Gastrocnemius medialis (tissue), 4 donors: ENCODE measurements around the gene NUDT7. TPM values are rescaled to one million over a fixed set of nuclear protein-coding genes. Genes with fewer than 3 reads are reported as not detected.

Experiments
- ATAC-seq, 2 donors: fragments of 150-250 bp; one replicate each; pipeline ENCODE4 v1.9.1; 2016
- DNase-seq, 2 donors: peaks; one replicate each; pipeline ENCODE4 v3.0.0-alpha.2; 2019
- H3K27ac ChIP-seq, 4 donors: fragments of 200-600 bp; sonication (generic); 1 replicate in 1 of 4; 2 replicates in 3 of 4; pipeline ENCODE4 v1.5.1; 2016 to 2018; ENCODE audit warnings: mild to moderate bottlenecking in 2 of 4, moderate library complexity in 1 of 4
- H3K27me3 ChIP-seq, 3 donors: fragments of 200-600 bp; sonication (generic) in 2 of 3; 1 replicate in 1 of 3; 2 replicates in 2 of 3; pipeline versions ENCODE4 v1.5.1 to v1.6.0; 2016 to 2019; ENCODE audit warnings: mild to moderate bottlenecking in 1 of 3, moderate library complexity in 1 of 3
- H3K36me3 ChIP-seq, 2 donors: fragments of 200-600 bp; sonication (generic) in 1 of 2; one replicate each; pipeline ENCODE4 v1.5.1; 2017 to 2018
- H3K4me1 ChIP-seq, 2 donors: fragments of 200-600 bp; sonication (generic) in 1 of 2; one replicate each; pipeline ENCODE4 v1.5.1; 2016 to 2017; ENCODE audit warnings: mild to moderate bottlenecking in 2 of 2
- H3K4me3 ChIP-seq, 4 donors: fragments of 200-600 bp; sonication (generic) in 3 of 4; 1 replicate in 1 of 4; 2 replicates in 3 of 4; pipeline ENCODE4 v1.5.1; 2016 to 2019; ENCODE audit warnings: mild to moderate bottlenecking in 2 of 4
- H3K9me3 ChIP-seq, 3 donors: fragments of 200-600 bp; sonication (generic) in 2 of 3; 1 replicate in 1 of 3; 2 replicates in 2 of 3; pipeline ENCODE4 v1.5.1; 2016 to 2019
- CTCF ChIP-seq, 5 experiments: fragments of 450-650 bp in 3 of 5; fragments of 200-600 bp in 2 of 5; sonication (generic) in 2 of 5; IDR thresholded peaks in 4 of 5; conservative IDR thresholded peaks in 1 of 5; 1 replicate in 4 of 5; 2 replicates in 1 of 5; pipeline ENCODE4 v1.5.1; 2016 to 2019; ENCODE audit warnings: antibody characterized with exemption in 5 of 5, mild to moderate bottlenecking in 3 of 5, moderate library complexity in 3 of 5
- POLR2A ChIP-seq, 2 donors: fragments of 450-650 bp; IDR thresholded peaks; one replicate each; pipeline ENCODE4 v1.6.1; 2017; ENCODE audit warnings: antibody characterized with exemption in 2 of 2, mild to moderate bottlenecking in 2 of 2, moderate library complexity in 2 of 2
- in situ Hi-C, 4 donors: fragments of 200-750 bp; cut with MboI; loops; one replicate each; pipeline versions ENCODE4 v1.15.0 to v1.8.0; 2017; ENCODE audit warnings: low sequenced_read_pairs in 4 of 4
- intact Hi-C: fragments of 100-400 bp; cut with DNase I; formaldehyde crosslinking; loops from one replicate; pipeline ENCODE4 v1.15.1; 2023; ENCODE audit warnings: low total_unique reads
- total RNA-seq, 4 donors: library from RNA; depleted of rRNA; stranded (reverse); fragments of >200 nt; gene quantifications; one replicate each; pipeline versions ENCODE4 v1.1.0 to v1.2.3, GENCODE V29; 2016

NUDT7 gene
- total RNA-seq, 4 donors from 2014 or later: 2.3 to 11.0 (median 3.4) TPM

- H3K27ac ChIP-seq: no peak overlapping the region
- no peak for DNase-seq
- no peak for ATAC-seq
- no peaks in the 10 kb centered on the region for H3K4me1 ChIP-seq
- intact Hi-C loops: no loop called here
- no peak overlapping the region for H3K4me3 ChIP-seq
- no peaks in the 10 kb centered on the region for H3K36me3 ChIP-seq
- H3K9me3 ChIP-seq: no peaks in the 10 kb centered on the region
- in situ Hi-C loops: no loop called here
- TF ChIP-seq CTCF (IDR thresholded peaks at IDR 0.05 in 4 of 5, conservative IDR thresholded peaks at IDR 0.05 in 1 of 5): no peak
- no peak for TF ChIP-seq POLR2A (IDR thresholded peaks at IDR 0.05)
- peaks cover 0 to 3% (median 0%) of the 10 kb centered on the region in 3 donors for H3K27me3 ChIP-seq
Observed at GRCh38 chr16:77690416-77690815, 31.9 kb upstream of the NUDT7 start.

GRCh38 chr16:77692612-77693011, 29.7 kb upstream of the NUDT7 start:
- no peak overlapping the region for H3K4me3 ChIP-seq
- no peak for TF ChIP-seq CTCF (IDR thresholded peaks at IDR 0.05 in 4 of 5, conservative IDR thresholded peaks at IDR 0.05 in 1 of 5)
- TF ChIP-seq POLR2A (IDR thresholded peaks at IDR 0.05): no peak
- H3K4me1 ChIP-seq: no peaks in the 10 kb centered on the region
- no peak for DNase-seq
- H3K27ac ChIP-seq: no peak overlapping the region
- ATAC-seq: no peak
- in situ Hi-C loops: no loop called here
- H3K9me3 ChIP-seq: no peaks in the 10 kb centered on the region
- H3K36me3 ChIP-seq: no peaks in the 10 kb centered on the region
- intact Hi-C loops: no loop called here
- peaks cover 0 to 3% (median 0%) of the 10 kb centered on the region in 3 donors for H3K27me3 ChIP-seq

- Histone ChIP-seq H3K9me3 (no peaks in the 10 kb centered on the region), H3K4me1 (no peaks in the 10 kb centered on the region), H3K27ac (no peak overlapping the region), H3K36me3 (no peaks in the 10 kb centered on the region), H3K27me3 (no peaks in the 10 kb centered on the region), H3K4me3 (no peak overlapping the region)
- ATAC-seq (no peak), DNase-seq (no peak)
- in situ Hi-C loops (no loop called here), intact Hi-C loops (no loop called here)
- no peak for TF ChIP-seq POLR2A (IDR thresholded peaks at IDR 0.05)
- no peak for TF ChIP-seq CTCF (IDR thresholded peaks at IDR 0.05 in 4 of 5, conservative IDR thresholded peaks at IDR 0.05 in 1 of 5)
Observed at GRCh38 chr16:77696149-77696548, 26.2 kb upstream of the NUDT7 start.

- Histone ChIP-seq H3K4me1 (no peaks in the 10 kb centered on the region), H3K27me3 (no peaks in the 10 kb centered on the region), H3K36me3 (no peaks in the 10 kb centered on the region), H3K27ac (no peak overlapping the region), H3K4me3 (no peak overlapping the region), H3K9me3 (no peaks in the 10 kb centered on the region)
- DNase-seq: no peak
- TF ChIP-seq CTCF (IDR thresholded peaks at IDR 0.05 in 4 of 5, conservative IDR thresholded peaks at IDR 0.05 in 1 of 5) (no peak), POLR2A (IDR thresholded peaks at IDR 0.05) (no peak)
- in situ Hi-C loops: loop anchor here in 1 of 4 donors (10.0 kb wide), 1 partner anchor 64 kb away; no protein-coding TSS in a partner anchor
- ATAC-seq: no peak
- intact Hi-C loops: no loop called here
Observed at GRCh38 chr16:77700846-77701245, 21.5 kb upstream of the NUDT7 start.

- Histone ChIP-seq H3K4me3 (no peak overlapping the region), H3K9me3 (no peaks in the 10 kb centered on the region), H3K4me1 (no peaks in the 10 kb centered on the region), H3K27ac (no peak overlapping the region), H3K36me3 (no peaks in the 10 kb centered on the region), H3K27me3 (no peaks in the 10 kb centered on the region)
- in situ Hi-C loops (loop anchor here in 1 of 4 donors (10.0 kb wide), 1 partner anchor 59 kb away; no protein-coding TSS in a partner anchor), intact Hi-C loops (no loop called here)
- ATAC-seq: no peak
- no peak for DNase-seq
- TF ChIP-seq CTCF (IDR thresholded peaks at IDR 0.05 in 4 of 5, conservative IDR thresholded peaks at IDR 0.05 in 1 of 5): no peak
- no peak for TF ChIP-seq POLR2A (IDR thresholded peaks at IDR 0.05)
Observed at GRCh38 chr16:77705351-77705750, 17.0 kb upstream of the NUDT7 start.
